Gastroesophageal sphincter (tissue), 4 donors: ENCODE measurements around the gene SPOP. TPM values are rescaled to one million over a fixed set of nuclear protein-coding genes. Genes with fewer than 3 reads are reported as not detected.
"Not testable (repeated sequence)": the region's sequence is repeated elsewhere in the genome, so short reads cannot be mapped to it uniquely, and the experiment has no call there.

Source experiments
- ATAC-seq: fragments of 150-250 bp; one replicate; pipeline ENCODE4 v1.9.1; 2016; ENCODE audit warnings: mild to moderate bottlenecking, moderate library complexity
- H3K27ac ChIP-seq, 4 donors: fragments of 200-600 bp; sonication (generic) in 3 of 4; 1 replicate in 3 of 4; 2 replicates in 1 of 4; pipeline ENCODE4 v1.5.1; 2016 to 2019
- H3K27me3 ChIP-seq: fragments of 200-600 bp; sonication (generic); one replicate; pipeline ENCODE4 v1.5.1; 2019
- H3K36me3 ChIP-seq, 2 donors: fragments of 200-600 bp; sonication (generic); one replicate each; pipeline ENCODE4 v1.5.1; 2019; ENCODE audit warnings: control low read depth in 1 of 2
- H3K4me1 ChIP-seq, 3 donors: fragments of 200-600 bp; sonication (generic); 1 replicate in 2 of 3; 2 replicates in 1 of 3; pipeline ENCODE4 v1.5.1; 2016 to 2019; ENCODE audit warnings: control low read depth in 2 of 3
- H3K4me3 ChIP-seq, 2 donors: fragments of 200-600 bp; sonication (generic); one replicate each; pipeline ENCODE4 v1.5.1; 2019; ENCODE audit warnings: mild to moderate bottlenecking in 1 of 2, moderate library complexity in 1 of 2
- H3K9me3 ChIP-seq, 3 donors: fragments of 200-600 bp; sonication (generic); one replicate each; pipeline ENCODE4 v1.5.1; 2017 to 2019; ENCODE audit warnings: control low read depth in 2 of 3
- EP300 ChIP-seq: sonication (generic); formaldehyde crosslinking; IDR thresholded peaks from one replicate; pipeline ENCODE4 v1.6.1; 2017; ENCODE audit warnings: antibody characterized with exemption, mild to moderate bottlenecking
- POLR2A ChIP-seq, 2 donors: fragments of 450-650 bp; IDR thresholded peaks; one replicate each; pipeline ENCODE4 v1.6.1; 2017; ENCODE audit warnings: antibody characterized with exemption in 2 of 2, mild to moderate bottlenecking in 2 of 2, moderate library complexity in 1 of 2
- POLR2AphosphoS5 ChIP-seq: sonication (generic); formaldehyde crosslinking; IDR thresholded peaks from one replicate; pipeline ENCODE4 v1.6.1; 2017; ENCODE audit warnings: antibody characterized with exemption
- WGBS, 2 donors: methylation state at CpG; one replicate each; pipeline ENCODE4 v1.1.5; 2018; ENCODE audit warnings: low coverage in 1 of 2; 5-methylcytosine and 5-hydroxymethylcytosine counted together
- total RNA-seq, 4 donors: library from RNA; depleted of rRNA; stranded (reverse); fragments of >200 nt; gene quantifications; one replicate each; pipeline ENCODE4 v1.1.0, GENCODE V29; 2016
- TF ChIP-seq, protein P1 (sequence below), 4 experiments: fragments of 200-600 bp in 2 of 4; fragments of 450-650 bp in 2 of 4; sonication (generic) in 1 of 4; IDR thresholded peaks; one replicate each; pipeline ENCODE4 v1.5.1; 2017 to 2019; ENCODE audit warnings: antibody characterized with exemption in 4 of 4, mild to moderate bottlenecking in 2 of 4, moderate library complexity in 2 of 4

SPOP gene
- total RNA-seq: 100 to 1,000 TPM; 159 to 268 (median 176) TPM

DNA sequence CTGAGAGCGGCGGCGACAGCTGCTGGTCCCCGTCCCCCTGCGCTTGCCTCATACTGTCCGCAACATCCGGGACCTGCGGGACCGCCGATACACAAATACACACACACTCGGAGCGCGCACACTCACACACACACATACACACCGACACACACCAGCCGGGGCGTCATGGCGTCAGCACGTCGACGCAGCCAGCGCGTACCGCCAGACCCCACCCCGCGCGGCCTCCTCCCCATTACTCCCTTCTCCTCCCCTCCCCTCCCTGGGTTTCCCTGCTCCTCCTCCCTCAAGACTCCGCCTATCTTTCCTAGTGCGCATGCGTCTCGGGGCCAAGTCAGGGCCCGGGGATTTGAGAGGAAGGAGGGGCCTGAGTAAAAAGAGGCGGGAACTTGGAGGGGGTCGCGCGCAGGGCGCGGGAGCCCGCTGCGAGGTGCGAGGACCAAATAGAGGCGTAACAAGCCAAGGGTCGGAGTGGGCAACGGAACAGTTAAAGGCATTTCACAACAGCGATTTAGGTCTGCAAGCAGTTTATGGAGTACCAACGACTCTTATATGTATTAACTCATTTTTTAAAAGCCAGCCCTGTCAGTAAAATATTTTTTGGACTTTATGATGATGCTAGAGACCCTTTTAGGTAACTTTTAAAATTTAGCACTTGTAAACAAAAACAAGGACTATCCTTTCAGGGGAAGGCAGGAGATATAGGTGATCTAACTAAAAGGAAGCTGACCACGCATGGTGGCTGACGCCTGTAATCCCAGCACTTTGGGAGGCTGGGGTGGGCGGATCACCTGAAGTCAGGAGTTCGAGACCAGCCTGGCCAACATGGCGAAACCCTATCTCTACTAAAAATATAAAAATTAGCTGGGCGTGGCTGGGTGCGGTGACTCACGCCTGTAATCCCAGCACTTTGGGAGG is at the start of gene SPOP:
TSS of gene SPOP (minus strand) at position 165 of the 915 bp plus-strand sequence. CDS start 55,287 bp downstream, outside the sequence.
- peak; percentile 98 for ATAC-seq
- H3K4me1 ChIP-seq: peaks cover 0 to 44% (median 26%) of the 10 kb centered on the region in 3 donors
- peak; percentile 93 for TF ChIP-seq POLR2AphosphoS5
- TF ChIP-seq, protein P1, sequence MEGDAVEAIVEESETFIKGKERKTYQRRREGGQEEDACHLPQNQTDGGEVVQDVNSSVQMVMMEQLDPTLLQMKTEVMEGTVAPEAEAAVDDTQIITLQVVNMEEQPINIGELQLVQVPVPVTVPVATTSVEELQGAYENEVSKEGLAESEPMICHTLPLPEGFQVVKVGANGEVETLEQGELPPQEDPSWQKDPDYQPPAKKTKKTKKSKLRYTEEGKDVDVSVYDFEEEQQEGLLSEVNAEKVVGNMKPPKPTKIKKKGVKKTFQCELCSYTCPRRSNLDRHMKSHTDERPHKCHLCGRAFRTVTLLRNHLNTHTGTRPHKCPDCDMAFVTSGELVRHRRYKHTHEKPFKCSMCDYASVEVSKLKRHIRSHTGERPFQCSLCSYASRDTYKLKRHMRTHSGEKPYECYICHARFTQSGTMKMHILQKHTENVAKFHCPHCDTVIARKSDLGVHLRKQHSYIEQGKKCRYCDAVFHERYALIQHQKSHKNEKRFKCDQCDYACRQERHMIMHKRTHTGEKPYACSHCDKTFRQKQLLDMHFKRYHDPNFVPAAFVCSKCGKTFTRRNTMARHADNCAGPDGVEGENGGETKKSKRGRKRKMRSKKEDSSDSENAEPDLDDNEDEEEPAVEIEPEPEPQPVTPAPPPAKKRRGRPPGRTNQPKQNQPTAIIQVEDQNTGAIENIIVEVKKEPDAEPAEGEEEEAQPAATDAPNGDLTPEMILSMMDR (IDR thresholded peaks at IDR 0.05): no peak
- no peak for TF ChIP-seq EP300
- TF ChIP-seq POLR2A (IDR thresholded peaks at IDR 0.05): peak; percentile 33 to 53
- H3K27ac ChIP-seq: peak within 1 kb of the TSS; percentile 87 to 99 (median 98)
- H3K27me3 ChIP-seq: no peaks in the 10 kb centered on the region
- peak within 1 kb of the TSS; percentile 55 to 74 for H3K4me3 ChIP-seq
- H3K9me3 ChIP-seq: no peaks in the 10 kb centered on the region
- H3K36me3 ChIP-seq: no peaks in the 10 kb centered on the region
- WGBS, 2 donors: 27 to 92% methylated on average over 5 to 18 of the region's 53 CpGs

DNA sequence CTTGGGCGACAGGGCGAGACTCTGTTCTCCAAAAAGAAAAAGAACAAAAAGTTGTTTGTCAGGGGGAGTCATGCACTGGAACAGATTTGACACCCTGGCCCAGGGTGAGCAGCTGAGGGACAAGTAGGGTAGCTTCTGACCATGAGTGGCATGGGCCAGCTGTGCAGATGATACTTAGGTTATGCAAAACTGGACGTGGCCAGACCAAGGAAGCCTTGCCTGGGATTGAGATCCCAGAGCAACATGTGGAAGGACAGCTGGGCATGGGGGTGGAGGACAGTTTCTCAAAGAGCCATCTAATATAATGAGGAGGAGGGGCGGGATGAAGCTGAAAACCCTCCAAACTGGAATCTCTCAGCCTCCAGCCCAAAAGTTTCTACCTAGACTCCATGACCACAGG is 49.5 kb upstream of the SPOP start:
- Histone ChIP-seq H3K4me3 (no peak overlapping the region), H3K27me3 (no peaks in the 10 kb centered on the region), H3K4me1 (peaks cover 13 to 89% (median 48%) of the 10 kb centered on the region in 3 donors), H3K27ac (peak overlapping the region in 3 of 4 donors; percentile 6 to 76 (median 7)), H3K36me3 (peaks cover 0 to 12% of the 10 kb centered on the region in 2 donors), H3K9me3 (no peaks in the 10 kb centered on the region)
- no peak for TF ChIP-seq EP300
- TF ChIP-seq POLR2AphosphoS5: no peak
- TF ChIP-seq, protein P1 (IDR thresholded peaks at IDR 0.05): no peak
- TF ChIP-seq POLR2A (IDR thresholded peaks at IDR 0.05): no peak
- ATAC-seq: no peak
- 90 to 93% methylated on average over 3 to 4 of the region's 4 CpGs for WGBS, 2 donors

DNA sequence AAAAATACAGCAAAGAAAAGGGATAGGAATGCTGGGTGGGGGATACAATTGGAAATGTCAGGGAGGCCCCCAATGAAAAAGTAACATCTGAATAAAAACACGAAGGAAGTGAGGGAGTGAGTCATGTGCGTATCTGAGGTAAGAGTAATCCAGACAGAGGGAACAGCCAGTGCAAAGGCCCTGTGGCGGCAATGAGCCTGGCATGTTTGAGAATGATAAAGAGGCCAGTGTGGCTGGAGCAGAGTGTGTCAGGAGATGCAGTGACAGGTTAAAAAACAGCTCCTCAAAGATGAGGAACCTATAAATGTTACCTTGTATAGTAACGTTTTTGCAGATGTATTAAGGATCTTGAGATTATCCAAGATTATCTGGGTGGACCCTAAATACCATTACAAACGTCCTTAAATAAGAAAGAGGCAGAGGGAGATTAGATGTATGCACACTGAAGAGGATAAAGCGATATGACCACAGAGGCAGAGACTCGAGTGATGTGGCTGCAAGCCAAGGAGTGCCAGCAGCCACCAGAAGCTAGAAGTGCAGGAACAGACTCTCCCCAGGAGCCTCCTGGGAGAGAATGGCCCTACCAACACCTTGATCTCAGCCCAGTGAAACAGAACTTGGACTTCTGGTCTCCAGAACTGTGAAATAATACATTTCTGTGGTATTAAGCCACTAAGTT is 47.7 kb upstream of the SPOP start:
- peaks cover 0 to 21% of the 10 kb centered on the region in 2 donors for H3K36me3 ChIP-seq
- ATAC-seq: no peak
- H3K27ac ChIP-seq: peak overlapping the region in 3 of 4 donors; percentile 75 to 86 (median 80)
- no peaks in the 10 kb centered on the region for H3K27me3 ChIP-seq
- WGBS, 2 donors: 78 to 83% methylated on average over 7 of the region's 7 CpGs
- no peak for TF ChIP-seq POLR2AphosphoS5
- TF ChIP-seq, protein P1 (IDR thresholded peaks at IDR 0.05): no peak
- no peak for TF ChIP-seq EP300
- TF ChIP-seq POLR2A (IDR thresholded peaks at IDR 0.05): no peak
- H3K4me3 ChIP-seq: no peak overlapping the region
- H3K4me1 ChIP-seq: peaks cover 7 to 83% (median 41%) of the 10 kb centered on the region in 3 donors
- no peaks in the 10 kb centered on the region for H3K9me3 ChIP-seq

DNA sequence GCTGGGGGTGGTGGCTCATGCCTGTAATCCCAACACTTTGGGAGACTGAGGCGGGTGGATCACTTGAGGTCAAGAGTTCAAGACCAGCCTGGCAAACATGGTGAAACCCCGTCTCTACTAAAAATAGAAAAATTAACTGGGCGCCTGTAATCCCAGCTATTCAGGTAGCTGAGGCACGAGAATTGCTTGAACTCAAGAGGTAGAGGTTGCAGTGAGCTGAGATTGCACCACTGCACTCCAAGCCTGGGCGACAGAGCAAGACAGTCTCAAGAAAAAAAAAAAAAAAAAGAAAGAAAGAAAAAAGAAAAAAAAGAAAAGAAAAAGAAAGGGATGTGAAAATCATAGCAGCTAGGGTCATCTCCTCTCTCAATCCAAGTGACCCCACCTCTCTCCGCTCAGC is 46.7 kb upstream of the SPOP start:
- not testable (repeated sequence) for H3K4me3 ChIP-seq, H3K9me3 ChIP-seq, H3K27me3 ChIP-seq, ATAC-seq
- peaks cover 5 to 83% (median 38%) of the 10 kb centered on the region in 3 donors for H3K4me1 ChIP-seq
- WGBS, 2 donors: 81 to 100% methylated on average over 2 to 6 of the region's 6 CpGs
- peak overlapping the region; percentile 25 to 86 (median 78) for H3K27ac ChIP-seq
- peaks cover 0 to 30% of the 10 kb centered on the region in 2 donors for H3K36me3 ChIP-seq

DNA sequence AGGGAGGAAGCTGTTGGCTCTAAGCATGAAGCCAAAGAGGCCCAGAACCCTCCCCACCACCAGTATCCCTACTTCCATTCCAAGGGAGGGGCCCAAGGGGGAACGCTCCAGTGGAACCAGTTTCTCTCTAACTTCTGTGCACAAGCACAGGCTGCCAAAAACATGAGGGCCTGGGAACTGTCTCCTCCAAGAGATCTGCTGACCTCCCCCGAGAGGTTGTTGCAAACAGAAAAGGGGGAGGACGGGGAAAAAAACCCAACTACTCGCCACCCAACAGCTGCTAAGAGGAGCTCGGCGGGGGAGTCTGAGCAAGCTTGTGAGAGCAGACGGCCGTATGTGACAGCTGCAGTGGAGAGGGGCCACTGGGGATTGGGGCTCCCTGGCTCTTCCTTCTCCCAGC is 45.5 kb upstream of the SPOP start:
- ATAC-seq: peak; percentile 80
- Histone ChIP-seq H3K9me3 (no peaks in the 10 kb centered on the region), H3K4me3 (no peak overlapping the region), H3K36me3 (peaks cover 0 to 41% of the 10 kb centered on the region in 2 donors), H3K27ac (peak overlapping the region; percentile 45 to 86 (median 78)), H3K4me1 (peaks cover 5 to 74% (median 27%) of the 10 kb centered on the region in 3 donors), H3K27me3 (no peaks in the 10 kb centered on the region)
- no peak for TF ChIP-seq EP300
- TF ChIP-seq, protein P1 (IDR thresholded peaks at IDR 0.05): no peak
- no peak for TF ChIP-seq POLR2AphosphoS5
- TF ChIP-seq POLR2A (IDR thresholded peaks at IDR 0.05): no peak
- 0 to 22% methylated on average over 1 to 3 of the region's 8 CpGs for WGBS, 2 donors
